HG03457 (cell line): ENCODE measurements around the gene BORCS8.
"Not testable (repeated sequence)": the region's sequence is repeated elsewhere in the genome, so short reads cannot be mapped to it uniquely, and the experiment has no call there.

Experiments
- ATAC-seq: cut with Tn5 transposase; IDR thresholded peaks from one replicate; pipeline ENCODE4 v1.9.1; 2021; ENCODE audit warnings: moderate number of reproducible peaks; ENCODE audit not compliant: unreplicated experiment

Gene BORCS8

DNA sequence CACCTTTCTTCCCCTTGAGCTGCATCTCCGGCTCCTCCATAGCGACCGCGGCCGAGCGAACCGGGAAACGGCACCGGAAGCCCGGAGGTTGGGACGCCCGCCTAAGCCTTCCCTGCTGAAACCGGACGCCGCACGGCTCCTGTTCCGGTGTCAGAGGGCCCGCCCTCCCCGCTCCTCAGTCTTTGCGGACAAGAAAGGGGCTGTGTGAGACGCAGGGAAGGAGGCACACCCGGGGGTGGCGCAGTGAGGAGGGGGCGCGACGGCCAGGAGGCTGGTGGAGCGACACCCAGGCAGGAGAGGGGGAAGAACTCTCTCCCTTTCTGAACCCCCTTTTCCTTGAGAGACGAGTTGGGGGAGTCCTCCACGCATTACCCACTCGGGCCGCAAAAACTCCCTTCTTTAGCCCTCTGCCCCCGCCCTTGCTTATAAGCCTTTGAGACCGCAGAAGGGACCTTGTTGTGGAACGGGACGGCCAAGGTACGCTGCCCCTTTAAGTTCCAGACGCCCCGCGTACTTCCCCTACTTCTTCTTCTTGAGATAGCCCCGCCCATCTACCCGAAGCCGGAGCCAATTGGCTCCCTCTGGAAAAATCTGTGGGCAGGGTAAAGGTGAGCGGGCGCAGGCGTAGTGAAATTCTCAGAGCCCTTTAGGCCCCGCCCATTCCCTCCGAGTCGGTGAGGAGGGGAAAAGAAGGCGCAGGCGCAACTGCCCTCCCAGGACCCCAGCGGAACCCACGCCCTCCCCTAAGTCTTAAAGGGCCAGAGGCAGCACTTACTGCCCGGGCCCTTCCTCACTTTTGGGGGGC is at the start of gene BORCS8, which contains the start of gene RFXANK:
BORCS8 (minus strand) TSS at position 75 of the 805 bp plus-strand sequence; CDS start at position 40, 35 bp downstream.
RFXANK (plus strand) TSS at position 181 of the 805 bp plus-strand sequence. CDS start 1,689 bp downstream, outside the sequence.
- ATAC-seq = peak; percentile 62

DNA sequence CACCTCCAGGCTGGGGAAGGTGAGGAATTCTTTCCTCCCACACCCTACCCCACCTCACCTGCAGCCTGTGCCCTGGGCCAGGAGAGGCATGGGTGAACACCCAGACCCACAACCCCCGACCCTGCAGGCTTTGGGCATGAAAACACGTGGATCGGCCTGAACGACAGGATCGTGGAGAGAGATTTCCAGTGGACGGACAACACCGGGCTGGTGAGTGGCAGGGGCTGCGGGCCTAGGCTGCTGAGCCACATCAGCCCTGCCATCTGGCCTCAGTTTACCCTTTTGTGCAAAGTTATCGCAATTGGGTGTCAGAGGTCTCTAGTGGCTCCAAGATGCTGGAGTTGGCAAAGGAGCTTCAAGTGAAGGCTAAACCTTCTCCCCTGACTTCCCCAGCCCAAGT is 48.5 kb upstream of the BORCS8 start:
- no peak for ATAC-seq

DNA sequence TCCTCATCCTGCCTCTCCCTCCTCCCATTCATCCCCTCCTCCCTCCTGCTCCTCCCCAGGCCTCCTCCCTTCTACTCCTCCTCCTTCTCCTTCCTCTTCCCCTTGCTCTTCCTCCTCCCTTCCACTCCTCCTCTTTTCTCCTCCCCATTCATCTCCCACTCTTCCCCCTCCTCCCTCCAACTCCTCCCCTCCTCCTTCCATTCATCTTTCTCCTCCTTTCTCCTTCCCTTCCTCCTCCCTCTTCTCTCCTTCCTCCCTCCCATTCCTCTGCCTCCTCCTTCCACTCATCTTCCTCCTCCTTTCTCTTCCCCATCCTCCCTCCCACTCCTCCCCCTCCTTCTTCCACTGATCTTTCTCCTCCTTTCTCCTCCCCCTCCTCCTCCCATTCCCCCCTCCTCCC is 47.7 kb upstream of the BORCS8 start:
- no peak for ATAC-seq

DNA sequence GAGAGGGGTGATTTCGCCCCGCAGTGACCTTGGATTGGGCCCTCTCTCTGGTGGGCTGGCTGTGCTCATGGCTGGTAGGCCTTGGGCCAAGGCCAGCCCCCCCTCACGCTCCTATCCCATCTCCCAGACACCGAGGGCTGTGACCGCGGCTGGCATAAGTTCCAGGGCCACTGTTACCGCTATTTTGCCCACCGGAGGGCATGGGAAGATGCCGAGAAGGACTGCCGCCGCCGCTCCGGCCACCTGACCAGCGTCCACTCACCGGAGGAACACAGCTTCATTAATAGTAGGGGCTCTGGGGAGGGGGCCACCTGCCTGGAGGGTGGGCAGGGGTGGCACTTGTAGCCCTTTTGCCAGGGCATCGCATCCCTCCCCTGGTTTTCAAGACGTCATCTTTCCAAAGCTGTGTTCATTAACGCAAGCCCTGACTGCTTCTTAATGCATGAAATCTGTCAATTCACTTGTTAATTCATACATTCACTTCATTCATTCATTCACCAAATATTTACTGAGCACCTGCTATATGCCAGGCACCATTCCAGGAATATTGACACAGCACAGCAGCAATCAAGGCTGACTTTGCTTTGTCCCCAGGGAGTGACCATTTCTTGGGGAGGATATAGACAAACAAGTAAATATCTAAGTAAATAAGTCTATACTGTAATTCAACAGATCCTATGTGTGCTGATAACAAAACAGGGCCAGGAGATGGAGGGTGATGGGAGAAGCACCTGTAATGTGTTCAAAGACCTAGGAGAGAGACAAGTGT is 46.4 kb upstream of the BORCS8 start:
- no peak for ATAC-seq

DNA sequence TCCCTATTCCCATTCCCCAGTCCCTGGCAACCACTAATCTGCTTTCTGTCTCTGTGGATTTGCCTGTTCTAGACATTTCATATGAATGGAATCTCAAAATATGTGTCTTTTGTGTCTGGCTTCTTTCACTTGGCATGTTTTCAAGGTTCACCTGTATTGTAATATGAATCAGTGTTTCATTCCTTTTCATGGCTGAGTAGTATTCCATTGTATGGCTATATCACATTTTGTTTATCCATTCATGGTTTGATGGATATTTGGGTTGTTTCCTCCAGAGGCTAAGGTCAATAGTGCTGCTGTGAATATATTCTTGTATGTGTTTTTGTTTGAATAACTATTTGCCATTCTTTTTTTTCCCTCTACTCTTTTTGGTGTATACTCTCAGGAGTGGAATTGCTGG is 44.2 kb upstream of the BORCS8 start:
- no peak for ATAC-seq

DNA sequence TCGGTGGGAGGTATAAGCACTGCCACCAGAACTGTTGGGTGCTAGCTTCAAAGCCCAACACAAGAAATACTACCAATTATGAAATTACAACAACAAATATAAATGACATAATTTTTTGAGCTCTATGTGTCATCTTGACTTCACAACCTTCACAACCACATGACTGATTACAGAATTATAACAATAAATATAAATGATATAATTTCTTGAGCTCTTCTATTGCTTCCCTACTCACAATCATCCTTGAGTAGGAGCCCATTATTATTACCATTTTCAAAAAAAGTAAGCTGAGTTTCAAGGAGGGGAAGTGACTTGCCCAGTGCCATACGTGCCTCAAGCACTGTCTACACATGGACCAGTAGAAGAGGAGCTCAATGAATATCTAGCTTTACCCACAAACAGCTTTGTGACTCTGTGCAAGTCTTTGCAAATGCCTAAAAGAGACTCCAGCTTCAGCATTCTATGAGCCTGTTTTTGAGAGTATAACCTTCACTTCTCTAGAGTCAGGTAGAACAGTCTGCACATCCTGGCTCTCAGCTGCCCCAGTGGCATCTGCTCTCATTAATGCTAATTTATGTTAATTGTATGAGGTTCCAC is 42.4 kb upstream of the BORCS8 start:
- no peak for ATAC-seq

DNA sequence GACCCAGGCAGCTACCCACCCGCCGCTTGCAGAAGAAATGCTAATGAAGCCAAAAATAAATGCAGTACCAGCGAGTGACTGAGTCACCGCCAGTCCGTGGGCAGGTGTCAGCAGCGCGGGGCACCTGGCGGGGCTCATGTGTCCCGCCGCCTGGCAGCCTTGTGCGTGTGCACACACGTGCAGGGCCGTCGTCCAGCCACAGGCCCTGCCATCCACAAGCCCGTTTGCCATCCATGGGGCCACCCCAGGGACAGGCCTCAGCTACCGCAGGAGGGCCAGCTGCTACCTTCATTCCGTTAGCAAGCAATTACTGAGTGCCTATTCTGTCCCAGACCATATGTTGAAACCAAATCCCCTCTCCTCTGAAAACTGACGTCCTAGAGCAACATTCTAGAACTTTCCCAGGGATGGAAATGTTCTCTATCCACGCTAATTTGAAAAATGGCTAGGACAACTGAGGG is 40.3 kb upstream of the BORCS8 start:
- ATAC-seq = no peak

DNA sequence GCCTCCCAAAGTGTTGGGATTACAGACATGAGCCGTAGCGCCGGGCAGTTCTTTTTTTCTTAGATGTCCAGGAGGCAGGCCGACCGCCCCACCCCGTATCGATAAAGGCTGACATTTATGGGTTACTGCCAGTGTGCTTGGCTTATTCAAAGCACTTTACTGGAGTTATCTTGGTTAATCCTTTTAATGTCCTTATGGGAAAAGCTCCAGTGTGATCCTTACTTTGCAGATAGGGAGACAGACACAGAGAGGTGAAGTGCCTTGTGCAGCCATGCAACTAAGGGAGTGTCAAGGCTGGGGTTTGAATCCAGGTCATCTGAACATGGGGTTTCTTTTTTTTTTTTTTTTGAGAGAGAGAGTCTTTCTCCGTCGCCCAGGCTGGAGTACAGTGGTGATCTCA is 39.0 kb upstream of the BORCS8 start:
- ATAC-seq = no peak

DNA sequence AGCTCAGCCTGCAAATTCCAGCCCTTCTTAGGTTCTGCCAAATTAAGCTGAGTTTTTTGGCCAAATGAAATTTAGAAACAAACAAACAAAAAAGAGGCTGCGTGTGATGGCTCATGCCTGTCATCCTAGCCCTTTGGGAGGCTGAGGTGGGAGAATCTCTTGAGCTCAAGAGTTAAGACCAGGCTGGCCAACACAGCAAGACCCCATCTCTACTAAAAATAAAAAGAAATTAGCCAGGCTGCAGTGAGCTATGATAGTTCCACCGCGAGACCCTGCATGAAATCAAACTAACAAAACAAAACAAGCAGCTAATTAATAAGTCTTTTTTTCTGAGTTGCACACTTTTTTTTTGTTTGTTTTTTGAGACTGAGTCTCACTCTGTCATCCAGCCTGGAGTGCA is 37.7 kb upstream of the BORCS8 start:
- no peak for ATAC-seq

DNA sequence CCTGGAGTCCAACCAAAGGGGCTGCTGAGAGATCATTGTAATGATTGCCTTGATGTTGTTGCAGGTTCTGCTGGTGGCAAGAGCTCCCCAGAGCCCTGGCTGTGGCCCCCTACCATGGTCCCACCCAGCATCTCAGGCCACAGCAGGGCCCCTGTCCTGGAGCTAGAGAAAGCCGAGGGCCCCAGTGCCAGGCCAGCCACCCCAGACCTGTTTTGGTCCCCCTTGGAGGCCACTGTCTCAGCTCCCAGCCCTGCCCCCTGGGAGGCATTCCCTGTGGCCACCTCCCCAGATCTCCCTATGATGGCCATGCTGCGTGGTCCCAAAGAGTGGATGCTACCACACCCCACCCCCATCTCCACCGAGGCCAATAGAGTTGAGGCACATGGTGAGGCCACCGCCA is 35.3 kb upstream of the BORCS8 start:
- ATAC-seq = no peak

DNA sequence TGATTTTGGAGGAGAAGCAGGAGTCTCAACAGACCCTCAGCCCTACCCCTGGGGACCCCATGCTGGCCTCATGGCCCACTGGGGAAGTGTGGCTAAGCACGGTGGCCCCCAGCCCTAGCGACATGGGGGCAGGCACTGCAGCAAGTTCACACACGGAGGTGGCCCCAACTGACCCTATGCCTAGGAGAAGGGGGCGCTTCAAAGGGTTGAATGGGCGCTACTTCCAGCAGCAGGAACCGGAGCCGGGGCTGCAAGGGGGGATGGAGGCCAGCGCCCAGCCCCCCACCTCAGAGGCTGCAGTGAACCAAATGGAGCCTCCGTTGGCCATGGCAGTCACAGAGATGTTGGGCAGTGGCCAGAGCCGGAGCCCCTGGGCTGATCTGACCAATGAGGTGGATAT is 34.7 kb upstream of the BORCS8 start:
- ATAC-seq = no peak

DNA sequence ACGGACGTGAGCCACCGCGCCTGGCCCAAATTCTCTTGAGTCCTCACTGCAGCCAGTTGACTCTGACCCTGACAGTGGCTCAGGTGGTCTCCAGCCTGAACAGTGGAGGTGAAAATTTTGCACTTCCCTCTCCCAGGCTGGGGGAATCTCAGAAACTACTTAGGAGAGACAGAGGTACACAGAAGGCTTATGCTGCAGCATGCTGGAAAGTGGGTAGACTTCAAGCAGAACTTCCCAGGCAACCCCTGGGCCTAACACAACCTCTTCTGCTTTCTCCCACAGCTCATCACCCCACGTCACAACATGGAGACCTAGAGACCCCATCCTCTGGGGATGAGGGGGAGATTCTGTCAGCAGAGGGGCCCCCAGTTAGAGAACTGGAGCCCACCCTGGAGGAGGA is 34.3 kb upstream of the BORCS8 start:
- ATAC-seq = no peak

DNA sequence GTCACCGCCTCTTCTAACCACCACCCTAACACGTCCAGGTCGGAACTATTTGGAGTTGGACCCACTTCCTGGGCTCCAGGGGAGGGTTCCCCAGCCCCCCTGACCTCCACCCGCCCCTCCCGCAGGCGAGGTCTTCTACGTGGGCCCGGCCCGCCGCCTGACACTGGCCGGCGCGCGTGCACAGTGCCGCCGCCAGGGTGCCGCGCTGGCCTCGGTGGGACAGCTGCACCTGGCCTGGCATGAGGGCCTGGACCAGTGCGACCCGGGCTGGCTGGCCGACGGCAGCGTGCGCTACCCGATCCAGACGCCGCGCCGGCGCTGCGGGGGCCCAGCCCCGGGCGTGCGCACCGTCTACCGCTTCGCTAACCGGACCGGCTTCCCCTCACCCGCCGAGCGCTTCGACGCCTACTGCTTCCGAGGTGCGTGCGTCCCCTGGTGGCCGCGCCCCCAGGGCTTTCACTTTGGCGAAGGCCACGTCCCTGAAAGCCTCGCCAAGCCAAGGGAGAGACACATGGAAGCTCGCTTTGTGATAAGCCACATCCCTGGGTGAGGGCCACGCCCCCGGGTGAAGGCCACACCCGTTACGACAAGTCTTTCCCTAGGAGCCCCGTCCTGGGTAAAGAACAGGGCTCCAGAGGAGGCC is 33.0 kb upstream of the BORCS8 start:
- no peak for ATAC-seq

DNA sequence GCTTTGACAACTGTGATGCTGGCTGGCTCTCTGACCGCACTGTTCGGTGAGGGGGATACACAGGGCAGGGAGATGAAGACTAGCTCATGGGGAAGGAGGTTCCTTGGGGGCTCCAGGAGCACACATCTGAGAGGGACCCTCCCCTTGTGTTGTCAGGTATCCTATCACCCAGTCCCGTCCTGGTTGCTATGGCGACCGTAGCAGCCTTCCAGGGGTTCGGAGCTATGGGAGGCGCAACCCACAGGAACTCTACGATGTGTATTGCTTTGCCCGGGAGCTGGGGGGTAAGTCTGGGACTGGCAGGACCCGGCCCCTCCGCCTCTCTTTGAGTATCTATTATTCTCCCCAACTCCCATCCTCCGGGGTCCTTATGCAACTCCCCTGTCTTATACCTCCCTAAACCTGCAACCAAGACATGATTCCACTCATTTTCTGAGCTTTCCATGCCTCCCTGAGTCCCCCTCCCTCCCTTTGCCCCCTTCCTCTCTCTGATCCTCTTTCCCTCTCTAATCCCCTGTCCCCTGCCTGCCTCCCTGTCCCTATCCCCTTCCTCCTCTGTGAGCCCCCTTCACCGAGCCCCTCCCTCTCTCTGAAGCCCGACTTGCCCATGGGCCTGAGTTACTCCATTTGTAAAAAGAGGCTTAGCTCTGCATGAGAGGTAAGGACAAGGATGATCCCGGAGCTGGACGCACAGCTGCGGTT is 32.3 kb upstream of the BORCS8 start:
- no peak for ATAC-seq

DNA sequence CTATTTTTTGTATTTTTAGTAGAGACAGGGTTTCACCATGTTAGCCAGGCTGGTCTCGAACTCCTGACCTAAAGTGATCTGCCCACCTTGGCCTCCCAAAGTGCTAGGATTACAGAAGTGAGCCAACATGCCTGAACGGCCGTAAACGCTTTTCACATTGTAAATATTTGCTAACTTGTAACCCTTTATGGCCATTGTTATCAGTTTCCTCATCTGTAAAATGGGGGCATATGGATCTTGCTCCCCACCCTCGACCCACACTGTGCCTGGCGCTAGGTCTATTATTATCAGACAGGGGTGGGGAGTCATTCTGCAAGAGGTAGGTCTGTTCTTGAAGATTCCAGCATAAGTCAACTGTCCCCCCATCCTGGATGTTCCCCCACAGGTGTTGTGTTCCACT is 31.7 kb upstream of the BORCS8 start:
- no peak for ATAC-seq

DNA sequence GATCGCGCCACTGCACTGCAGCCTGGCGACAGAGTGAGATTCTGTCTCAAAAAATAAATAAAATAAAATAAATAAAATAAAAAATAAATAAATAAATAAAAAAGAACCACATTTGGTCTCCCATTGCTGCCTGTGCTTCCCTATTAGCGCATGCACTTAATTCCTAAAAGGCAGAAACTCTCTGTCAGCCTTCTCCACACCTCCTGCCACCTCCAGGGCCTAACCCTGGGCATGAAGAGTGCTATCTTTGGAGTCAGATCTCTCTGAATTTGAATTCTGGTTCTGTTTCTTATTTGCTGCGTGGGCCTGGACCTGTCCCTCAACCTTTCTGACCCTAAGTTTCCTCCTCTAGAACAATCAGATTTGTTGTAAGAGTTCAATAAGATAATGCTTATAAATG is 31.1 kb upstream of the BORCS8 start:
- ATAC-seq = no peak

DNA sequence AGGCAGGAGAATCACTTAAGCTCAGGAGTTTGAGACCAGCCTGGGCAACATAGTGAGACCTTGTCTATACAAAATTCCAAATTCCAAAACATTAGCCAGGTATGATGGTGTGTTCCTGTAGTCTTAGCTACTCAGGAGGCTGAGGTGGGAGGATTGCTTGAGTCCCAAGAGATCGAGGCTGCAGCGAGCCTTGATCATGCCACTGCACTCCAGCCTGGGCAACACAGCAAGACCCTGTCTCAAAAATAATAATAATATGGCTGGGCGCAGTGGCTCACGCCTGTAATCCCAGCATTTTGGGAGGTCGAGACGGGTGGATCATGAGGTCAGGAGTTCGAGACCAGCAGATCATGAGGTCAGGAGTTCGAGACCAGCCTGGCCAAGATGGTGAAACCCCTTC is 29.0 kb upstream of the BORCS8 start:
- ATAC-seq = not testable (repeated sequence)

DNA sequence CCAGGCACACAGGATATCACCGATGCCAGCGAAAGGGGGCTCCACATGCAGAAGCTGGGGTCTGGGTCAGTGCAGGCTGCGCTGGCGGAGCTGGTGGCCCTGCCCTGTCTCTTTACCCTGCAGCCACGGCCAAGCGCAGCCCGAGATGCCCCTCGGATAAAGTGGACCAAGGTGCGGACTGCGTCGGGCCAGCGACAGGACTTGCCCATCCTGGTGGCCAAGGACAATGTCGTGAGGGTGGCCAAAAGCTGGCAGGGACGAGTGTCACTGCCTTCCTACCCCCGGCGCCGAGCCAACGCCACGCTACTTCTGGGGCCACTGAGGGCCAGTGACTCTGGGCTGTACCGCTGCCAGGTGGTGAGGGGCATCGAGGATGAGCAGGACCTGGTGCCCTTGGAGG is 27.0 kb upstream of the BORCS8 start:
- ATAC-seq = no peak

DNA sequence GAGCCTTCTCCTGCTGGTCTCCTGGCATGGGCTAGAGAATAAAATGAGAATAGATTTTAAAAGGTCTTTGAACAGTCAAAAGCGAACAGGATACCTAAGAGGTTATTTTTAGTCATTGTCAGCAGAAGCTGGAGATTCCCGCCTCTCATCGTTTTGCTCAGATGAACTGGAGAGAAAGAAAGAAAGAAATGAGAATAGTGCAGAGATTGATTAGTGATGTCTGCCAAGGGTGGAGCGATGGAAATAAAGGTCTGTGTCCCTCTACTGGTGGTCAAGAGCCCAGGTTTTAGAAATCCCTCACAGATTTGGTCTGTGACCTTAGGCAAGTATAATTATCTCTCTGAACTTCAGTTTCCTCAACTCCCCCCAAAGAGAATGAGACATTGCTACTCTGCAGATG is 25.1 kb upstream of the BORCS8 start:
- no peak for ATAC-seq

DNA sequence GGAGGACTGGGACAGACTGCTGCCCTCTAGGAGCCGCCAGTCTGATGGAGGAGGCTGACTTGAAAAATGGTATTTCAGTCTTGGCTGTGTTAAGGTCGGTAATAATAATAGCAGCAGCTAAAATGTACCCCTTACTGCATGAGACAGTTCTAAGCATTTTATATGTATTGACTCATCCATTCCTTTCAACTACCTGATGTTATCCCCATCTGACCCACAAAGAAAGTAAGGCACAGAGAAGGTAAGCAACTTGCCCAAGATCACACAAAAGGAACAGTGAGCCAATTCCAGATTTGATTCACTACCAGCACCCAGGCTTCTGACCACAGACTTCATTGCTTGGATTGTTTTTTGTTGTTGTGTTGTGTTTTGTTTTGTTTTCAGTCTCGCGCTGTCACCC is 23.8 kb upstream of the BORCS8 start:
- no peak for ATAC-seq

DNA sequence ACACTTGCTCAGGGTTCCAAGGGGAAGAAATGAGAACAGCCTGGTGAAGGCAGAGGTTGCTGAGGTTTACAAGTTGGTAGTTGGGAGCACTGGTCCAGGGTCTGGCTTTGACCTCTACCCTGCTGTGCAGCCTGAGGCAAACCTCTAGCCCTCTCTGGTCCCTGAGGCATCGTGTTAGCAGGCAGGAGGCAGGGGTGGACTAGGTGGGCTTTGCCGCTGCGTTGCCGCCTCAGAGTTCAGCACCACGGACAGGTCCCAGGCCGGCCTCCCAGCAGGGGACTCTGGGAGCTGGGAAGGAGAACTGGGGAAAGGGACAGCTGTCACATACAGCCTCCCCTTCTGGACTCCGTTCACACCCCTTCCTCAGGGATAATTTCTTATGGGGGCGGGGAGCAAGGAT is 22.9 kb upstream of the BORCS8 start:
- ATAC-seq = no peak
